WTC11 (cell line): Measurements from ENCODE around the gene PMEPA1. TPM values are rescaled to one million over a fixed set of nuclear protein-coding genes. Genes with fewer than 3 reads are reported as not detected.

ENCODE experiments used
- ATAC-seq: fragments of 200-7000 bp; cut with Tn5 transposase; 2 replicates; pipeline ENCODE4 v1.10.0; 2021; ENCODE audit warnings: mild to moderate bottlenecking, moderate library complexity
- CTCF ChIA-PET: fragments of 300-600 bp; sonication (Branson Sonifier 250); formaldehyde crosslinking; loops from one replicate; lab custom pipeline; 2021; ENCODE audit warnings: antibody characterized with exemption; lab: Charles Lee
- POLR2A ChIA-PET: fragments of 350-600 bp; sonication (Branson Sonifier 250); formaldehyde crosslinking; loops from one replicate; lab custom pipeline; 2021; ENCODE audit warnings: antibody characterized with exemption; lab: Charles Lee
- DNase-seq: peaks from one replicate; pipeline ENCODE4 v3.0.0; 2021; ENCODE audit warnings: low spot score
- H3K27ac Mint-ChIP-seq: 2 replicates; pipeline ENCODE4 v1.8.0; 2021; ENCODE audit warnings: mixed read lengths
- H3K27me3 Mint-ChIP-seq: 2 replicates; pipeline ENCODE4 v1.8.0; 2021; ENCODE audit warnings: low read depth, mild to moderate bottlenecking, moderate library complexity, mixed read lengths
- H3K36me3 Mint-ChIP-seq: 2 replicates; pipeline ENCODE4 v1.8.0; 2021; ENCODE audit warnings: mixed read lengths
- H3K4me1 Mint-ChIP-seq: 2 replicates; pipeline ENCODE4 v1.8.0; 2022; ENCODE audit warnings: mixed read lengths
- H3K4me3 Mint-ChIP-seq: 2 replicates; pipeline ENCODE4 v1.8.0; 2021; ENCODE audit warnings: mild to moderate bottlenecking, moderate library complexity, mixed read lengths
- H3K9me3 Mint-ChIP-seq: 2 replicates; pipeline ENCODE4 v1.8.0; 2021; ENCODE audit warnings: mixed read lengths
- AFF4 ChIP-seq: sonication (generic); formaldehyde crosslinking; IDR thresholded peaks from 2 replicates; pipeline ENCODE4 v1.8.1; 2023; ENCODE audit warnings: mild to moderate bottlenecking, missing genetic modification reagents, borderline replicate concordance
- ATF6 ChIP-seq: sonication (generic); formaldehyde crosslinking; IDR thresholded peaks from 2 replicates; pipeline ENCODE4 v1.8.1; 2023; ENCODE audit warnings: mild to moderate bottlenecking, missing genetic modification reagents
- CTCF ChIP-seq: fragments of 200-600 bp; IDR thresholded peaks from 2 replicates; pipeline ENCODE4 v1.8.0; 2022; ENCODE audit warnings: antibody characterized with exemption
- E2F5 ChIP-seq: sonication (generic); formaldehyde crosslinking; IDR thresholded peaks from 2 replicates; pipeline ENCODE4 v1.8.1; 2022; ENCODE audit warnings: mild to moderate bottlenecking, moderate library complexity, missing genetic modification reagents
- EMX1 ChIP-seq: fragments of 250-450 bp; sonication (Bioruptor Pico); IDR thresholded peaks from 2 replicates; pipeline ENCODE4 v1.8.0; 2021; ENCODE audit warnings: mild to moderate bottlenecking
- FOXP4 ChIP-seq: sonication (generic); formaldehyde crosslinking; IDR thresholded peaks from 2 replicates; pipeline ENCODE4 v1.8.0; 2022; ENCODE audit warnings: mild to moderate bottlenecking, missing genetic modification reagents
- JUN ChIP-seq: sonication (generic); formaldehyde crosslinking; IDR thresholded peaks from 2 replicates; pipeline ENCODE4 v1.8.0; 2023; ENCODE audit warnings: mild to moderate bottlenecking, missing genetic modification reagents
- MYBL2 ChIP-seq: sonication (generic); formaldehyde crosslinking; IDR thresholded peaks from 2 replicates; pipeline ENCODE4 v1.8.1; 2023; ENCODE audit warnings: mild to moderate bottlenecking, moderate library complexity, missing genetic modification reagents
- SOX15 ChIP-seq: fragments of 250-450 bp; sonication (Bioruptor Pico); IDR thresholded peaks from 2 replicates; pipeline ENCODE4 v1.9.0; 2021; ENCODE audit warnings: mild to moderate bottlenecking
- TP53 ChIP-seq: sonication (generic); formaldehyde crosslinking; IDR thresholded peaks from 2 replicates; pipeline ENCODE4 v1.8.1; 2023; ENCODE audit warnings: mild to moderate bottlenecking, missing genetic modification reagents
- ZNF138 ChIP-seq: sonication (generic); formaldehyde crosslinking; conservative IDR thresholded peaks from 2 replicates; pipeline ENCODE4 v1.8.1; 2022; ENCODE audit warnings: mild to moderate bottlenecking, moderate library complexity, missing genetic modification reagents
- ZNF416 ChIP-seq: fragments of 250-450 bp; sonication (Bioruptor Pico); IDR thresholded peaks from 2 replicates; pipeline ENCODE4 v1.9.0; 2021; ENCODE audit warnings: mild to moderate bottlenecking, inconsistent platforms
- total RNA-seq: library from RNA; stranded (reverse); gene quantifications from 3 replicates; pipeline ENCODE4 v1.2.3, GENCODE V29; 2021

The PMEPA1 gene
- total RNA-seq, 1 experiment from 2014 or later, result 40.6 TPM

- TF ChIP-seq AFF4 (no peak), TP53 (CRISPR knock-in tag) (no peak), MYBL2 (no peak), ZNF416 (CRISPR knock-in tag) (no peak), SOX15 (CRISPR knock-in tag) (no peak)
- TF ChIP-seq, all 79 proteins: peak for 0
Measured at GRCh38 chr20:57710841-57711240, 1.0 kb upstream of the PMEPA1 start (continued).

GRCh38 chr20:57708694-57709673 is 831 bp downstream of the PMEPA1 start:
- ChIA-PET POLR2A (interaction anchor here (0.9 to 2.3 kb wide), 4 partner anchors 11 to 31 kb away, joined by 3 to 8 read pairs (median 5); no protein-coding TSS in a partner anchor), CTCF (interaction anchor here (1.0 to 2.1 kb wide), 5 partner anchors 9 to 86 kb away, joined by 3 to 9 read pairs (median 4); no protein-coding TSS in a partner anchor)
- no peak for ATAC-seq
- peaks cover 67% of the 10 kb centered on the region for H3K4me1 Mint-ChIP-seq
- no peaks in the 10 kb centered on the region for H3K9me3 Mint-ChIP-seq
- H3K27me3 Mint-ChIP-seq, result no peaks in the 10 kb centered on the region; the same call in 1 of the 2 replicates
- H3K27ac Mint-ChIP-seq, result peak overlapping the region; percentile 98
- H3K4me3 Mint-ChIP-seq, result peak overlapping the region; percentile 96
- H3K36me3 Mint-ChIP-seq, result peaks cover 7% of the 10 kb centered on the region
- TF ChIP-seq JUN (CRISPR knock-in tag), result peak; percentile 28; the same call in 1 of the 2 replicates
- no peak for TF ChIP-seq ATF6 (CRISPR knock-in tag)
- no peak for TF ChIP-seq FOXP4 (CRISPR knock-in tag)
- no peak for TF ChIP-seq EMX1 (CRISPR knock-in tag)
- no peak for DNase-seq

- DNase-seq, result no peak
- TF ChIP-seq E2F5 (CRISPR knock-in tag), result no peak
- TF ChIP-seq CTCF, result no peak
- no peak for TF ChIP-seq ZNF138 (CRISPR knock-in tag)
- TF ChIP-seq MYBL2, result no peak
- no peak for TF ChIP-seq SOX15 (CRISPR knock-in tag)
- CTCF ChIA-PET, result interaction anchor here (1.2 kb wide), 1 partner anchor 14 kb away, joined by 3 read pairs; no protein-coding TSS in a partner anchor
- no peaks in the 10 kb centered on the region for H3K9me3 Mint-ChIP-seq
- H3K27ac Mint-ChIP-seq, result peak overlapping the region; percentile 98
- peaks cover 69% of the 10 kb centered on the region for H3K4me1 Mint-ChIP-seq
- peak overlapping the region; percentile 96 for H3K4me3 Mint-ChIP-seq
- H3K36me3 Mint-ChIP-seq, result peaks cover 7% of the 10 kb centered on the region
- POLR2A ChIA-PET, result interaction anchor here (0.7 to 0.9 kb wide), 4 partner anchors 17 to 1562 kb away, joined by 3 read pairs; no protein-coding TSS in a partner anchor
- H3K27me3 Mint-ChIP-seq, result no peaks in the 10 kb centered on the region; the same call in 1 of the 2 replicates
- ATAC-seq, result no peak
Measured at GRCh38 chr20:57707849-57708693, 1.7 kb downstream of the PMEPA1 start.
